HG03139 (cell line): ENCODE data around the gene GRAP2.
"Not testable (repeated sequence)": the region's sequence is repeated elsewhere in the genome, so short reads cannot be mapped to it uniquely, and the experiment has no call there.

Source experiments
- ATAC-seq: cut with Tn5 transposase; IDR thresholded peaks from one replicate; pipeline ENCODE4 v1.9.1; 2021; ENCODE audit not compliant: unreplicated experiment

GRAP2 gene

DNA sequence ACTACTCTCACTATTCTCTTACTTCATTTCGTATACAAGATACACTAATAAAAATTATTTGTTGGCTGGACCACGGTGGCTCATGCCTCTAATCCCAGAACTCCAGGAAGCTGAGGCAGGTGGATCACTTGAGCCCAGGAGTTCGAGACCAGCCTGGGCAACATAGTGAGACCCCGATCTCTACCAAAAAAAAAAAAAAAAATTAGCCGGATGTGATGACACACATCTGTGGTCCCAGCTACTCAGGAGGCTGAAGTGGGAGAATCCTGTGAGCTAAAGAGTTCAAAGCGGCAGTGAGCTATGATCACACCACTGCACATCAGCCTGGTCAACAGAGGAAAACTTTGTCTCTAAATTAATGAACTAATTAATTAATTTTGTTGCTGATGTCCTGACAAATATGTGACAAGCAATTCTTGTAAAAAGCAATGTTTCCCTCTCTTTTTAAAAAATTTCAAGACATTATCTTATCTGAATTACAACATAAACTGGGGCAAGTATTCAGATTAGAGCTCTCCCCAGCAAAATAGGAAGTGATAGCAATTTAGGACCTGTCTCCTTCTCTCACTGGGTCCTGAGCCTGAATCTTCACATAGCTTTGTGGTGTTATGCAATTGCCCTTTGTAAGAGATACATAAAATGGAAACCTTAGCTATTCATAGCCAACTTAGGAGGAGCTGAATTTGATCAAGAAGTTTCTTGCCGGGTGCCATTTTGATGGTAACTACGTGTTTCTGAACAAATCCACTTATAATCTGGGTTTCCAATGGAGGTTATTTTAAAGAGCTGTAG lies 41.8 kb downstream of the GRAP2 start:
- no peak for ATAC-seq

- no peak for ATAC-seq
Observed at GRCh38 chr22:39943337-39943736, 42.5 kb downstream of the GRAP2 start.

DNA sequence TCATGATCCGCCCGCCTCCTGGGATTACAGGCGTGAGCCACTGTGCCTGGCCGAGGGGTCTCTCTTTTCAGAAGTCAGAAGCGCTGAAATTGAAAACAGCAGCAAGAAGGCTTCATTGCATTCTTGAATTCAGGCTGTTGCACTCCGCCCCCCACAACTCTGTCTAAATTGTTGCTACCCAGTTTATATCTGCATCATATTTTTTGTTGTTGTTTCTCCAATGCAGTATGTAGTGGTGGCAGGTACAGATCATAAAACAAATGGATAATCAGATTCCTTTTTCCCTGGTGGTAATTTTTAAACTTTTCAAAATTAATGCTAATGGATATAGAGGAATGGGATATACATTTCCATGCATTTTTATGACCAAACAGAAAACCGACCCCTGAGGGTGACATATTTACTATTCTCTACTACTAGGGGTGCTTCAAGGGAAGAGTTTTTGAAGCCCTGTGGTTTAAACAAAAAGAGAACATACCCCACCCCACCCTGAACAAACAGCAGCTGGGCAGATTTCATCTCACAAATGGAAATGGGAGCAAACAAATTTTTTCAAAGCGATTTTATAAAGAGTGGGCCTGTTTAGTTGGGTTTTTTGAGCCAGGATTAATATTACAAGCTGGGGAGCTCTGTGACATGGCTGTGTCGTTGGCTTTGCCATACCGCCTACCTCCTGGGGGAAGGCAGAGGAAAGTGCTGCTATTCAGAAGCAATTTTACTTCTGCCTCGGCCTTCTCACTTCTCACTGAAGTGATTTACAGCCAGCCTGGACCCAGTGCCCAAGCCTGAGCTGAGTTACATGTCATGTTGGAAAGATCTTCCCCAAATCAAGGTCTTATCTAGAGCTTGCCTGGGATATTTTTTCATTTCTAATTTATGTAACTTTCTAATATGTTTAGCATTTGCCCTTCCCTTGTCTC lies 43.3 kb downstream of the GRAP2 start:
- ATAC-seq: no peak

DNA sequence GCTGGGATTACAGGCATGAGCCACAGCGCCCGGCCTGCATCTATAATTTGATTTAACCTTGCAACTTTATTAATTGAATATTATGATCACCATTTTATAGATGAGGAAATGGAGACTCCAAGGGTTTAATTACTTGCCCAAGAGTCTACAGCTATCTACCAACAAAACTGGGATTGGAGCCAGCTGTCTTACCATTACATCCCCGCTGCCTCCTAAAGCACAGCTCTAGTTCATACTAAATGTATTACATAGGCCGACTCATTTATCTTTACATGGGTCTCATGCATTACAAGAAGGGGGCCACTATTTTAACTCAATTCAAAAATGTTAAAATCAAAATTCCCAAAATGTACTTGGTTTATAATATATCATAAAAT lies 45.2 kb downstream of the GRAP2 start:
- no peak for ATAC-seq

DNA sequence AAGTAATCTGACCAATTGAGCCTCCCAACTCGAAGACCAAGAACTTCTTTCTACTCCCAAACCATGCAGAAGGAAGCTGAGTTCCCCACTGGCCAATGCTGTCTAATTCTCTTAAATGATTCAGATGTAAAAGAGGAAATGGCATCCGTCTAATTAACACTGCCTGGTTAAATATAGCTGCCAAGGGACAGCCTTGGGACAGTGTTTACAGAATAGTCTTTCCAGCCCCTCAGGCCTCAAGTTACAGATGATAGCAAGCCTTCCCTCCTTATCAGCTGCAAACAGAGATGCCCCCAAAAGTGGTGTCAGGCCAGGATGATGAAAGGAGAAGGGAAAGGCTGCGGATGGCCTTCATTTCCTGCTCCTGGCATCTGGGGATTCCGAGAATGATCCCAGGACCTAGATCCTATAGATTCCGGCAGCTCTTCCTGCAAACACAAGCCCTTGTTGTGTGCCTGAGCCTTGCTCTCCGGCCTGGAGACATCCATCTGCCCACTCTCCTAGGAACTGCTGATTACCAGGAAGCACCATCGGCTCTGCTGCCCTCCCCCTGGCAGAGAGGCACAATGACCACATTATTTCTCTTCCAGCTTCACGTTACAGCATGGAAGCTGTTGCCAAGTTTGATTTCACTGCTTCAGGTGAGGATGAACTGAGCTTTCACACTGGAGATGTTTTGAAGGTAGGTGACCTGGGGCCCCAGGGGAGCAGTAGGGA lies 45.8 kb downstream of the GRAP2 start:
- no peak for ATAC-seq

- ATAC-seq: no peak
Observed at GRCh38 chr22:39947220-39948216, 46.6 kb downstream of the GRAP2 start.

DNA sequence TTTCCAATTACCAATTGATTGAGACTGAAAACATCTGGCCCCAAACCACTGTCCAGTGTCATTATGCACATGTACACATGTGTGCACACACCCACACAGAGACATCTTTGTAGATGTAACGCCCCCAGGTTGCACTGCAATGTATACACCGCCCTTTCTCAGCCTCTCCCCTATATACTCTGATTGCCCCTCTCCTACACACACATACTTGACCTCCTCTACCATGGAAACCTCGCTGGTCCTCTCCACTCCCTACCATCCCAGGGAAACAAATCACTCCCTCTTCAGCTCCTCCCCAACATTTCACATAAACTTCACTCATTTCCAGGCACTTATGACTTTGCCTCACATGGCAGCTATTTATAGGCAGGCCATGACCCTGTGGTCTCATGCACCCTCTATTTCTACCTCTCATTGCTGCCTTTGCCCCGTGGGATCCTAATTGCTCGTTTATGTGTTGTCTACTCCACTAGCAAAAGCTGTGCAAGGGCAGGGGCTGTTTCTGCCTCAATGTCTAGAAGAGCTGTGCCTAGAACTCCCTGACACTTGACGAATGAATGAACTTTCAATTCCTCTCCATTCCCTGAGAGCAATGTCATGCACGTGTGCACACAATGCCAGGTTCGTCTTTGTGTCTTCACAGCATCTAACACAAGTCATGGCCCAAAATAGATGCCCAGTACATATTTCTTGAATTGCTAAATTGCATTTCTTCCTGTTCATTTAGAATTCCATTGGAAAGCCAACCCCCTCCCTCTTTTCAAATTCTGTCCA lies 49.3 kb downstream of the GRAP2 start:
- no peak for ATAC-seq

GRCh38 chr22:39951603-39952293 lies 50.9 kb downstream of the GRAP2 start:
- ATAC-seq: not testable (repeated sequence)

DNA sequence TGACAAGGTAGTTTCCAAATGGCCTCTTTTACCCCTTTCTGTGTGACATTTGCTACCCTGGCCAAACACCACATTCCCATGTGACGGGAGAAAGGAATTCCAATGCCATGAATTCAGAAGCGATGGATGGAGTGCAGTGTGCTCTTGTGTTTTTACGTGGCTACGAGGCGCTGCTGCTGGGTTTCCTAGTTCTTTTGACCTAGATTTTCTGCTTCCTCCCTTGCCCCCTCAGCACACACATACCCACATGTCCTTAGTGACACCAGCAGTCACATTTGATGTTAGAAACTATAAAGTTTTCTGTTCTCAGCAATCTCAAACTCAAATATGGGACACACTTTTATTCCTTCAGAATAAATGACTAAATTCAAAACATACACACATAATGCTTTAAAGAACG lies 51.5 kb downstream of the GRAP2 start:
- ATAC-seq: no peak

- no peak for ATAC-seq
Observed at GRCh38 chr22:39953101-39953500, 52.2 kb downstream of the GRAP2 start.

GRCh38 chr22:39954584-39955055 lies 53.7 kb downstream of the GRAP2 start:
- no peak for ATAC-seq

DNA sequence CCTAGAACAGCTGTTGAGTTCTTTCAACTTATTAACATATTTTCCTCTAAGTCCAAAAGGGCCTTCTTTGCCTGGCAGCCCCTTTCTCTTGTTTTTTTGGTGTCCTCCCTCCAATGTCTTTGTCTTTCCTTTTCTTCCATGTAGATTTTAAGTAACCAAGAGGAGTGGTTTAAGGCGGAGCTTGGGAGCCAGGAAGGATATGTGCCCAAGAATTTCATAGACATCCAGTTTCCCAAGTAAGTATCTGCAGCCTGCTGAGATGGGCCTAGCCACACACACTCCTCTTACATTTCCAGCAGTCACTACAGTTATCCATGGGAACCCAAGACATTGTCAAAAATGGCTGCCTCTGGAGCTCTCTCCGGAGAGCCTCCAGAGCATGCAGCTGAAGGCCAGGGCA lies 54.8 kb downstream of the GRAP2 start:
- no peak for ATAC-seq

GRCh38 chr22:39956932-39957664 lies 56.2 kb downstream of the GRAP2 start:
- no peak for ATAC-seq

- ATAC-seq: no peak
Observed at GRCh38 chr22:39958009-39958711, 57.3 kb downstream of the GRAP2 start.

DNA sequence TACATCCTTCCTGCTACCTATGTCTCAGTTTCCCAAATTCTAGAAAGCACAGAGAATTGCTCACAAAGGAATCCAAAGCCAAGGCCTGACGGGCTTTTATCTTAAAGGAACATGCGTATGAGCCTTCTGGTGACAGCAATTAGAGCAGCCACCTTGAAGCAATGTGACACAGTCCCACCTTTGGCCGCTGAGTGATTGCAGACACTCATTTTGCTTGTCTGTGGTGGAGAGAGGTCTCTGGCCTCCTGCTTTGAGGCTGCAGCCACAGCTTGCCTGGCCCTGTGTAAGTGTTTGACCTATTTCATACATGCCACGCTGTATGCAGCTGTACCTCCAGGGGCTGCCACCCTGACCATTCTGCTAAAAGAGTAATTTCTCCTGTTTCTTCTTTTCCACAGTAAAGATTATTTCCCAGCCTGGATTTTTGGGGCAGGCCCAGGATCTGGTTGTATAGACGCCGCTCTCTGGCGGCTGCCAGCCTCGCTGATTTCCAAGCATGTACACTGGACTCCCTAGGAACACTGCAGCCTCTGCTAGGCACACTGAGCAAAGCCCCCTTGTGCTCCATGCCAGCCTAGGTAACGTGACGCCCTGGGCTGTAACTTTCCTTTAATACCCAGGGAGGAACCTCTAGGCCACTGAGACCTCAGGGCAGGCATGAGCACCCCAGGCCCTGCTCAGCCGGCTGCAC lies 58.2 kb downstream of the GRAP2 start:
- ATAC-seq: no peak

DNA sequence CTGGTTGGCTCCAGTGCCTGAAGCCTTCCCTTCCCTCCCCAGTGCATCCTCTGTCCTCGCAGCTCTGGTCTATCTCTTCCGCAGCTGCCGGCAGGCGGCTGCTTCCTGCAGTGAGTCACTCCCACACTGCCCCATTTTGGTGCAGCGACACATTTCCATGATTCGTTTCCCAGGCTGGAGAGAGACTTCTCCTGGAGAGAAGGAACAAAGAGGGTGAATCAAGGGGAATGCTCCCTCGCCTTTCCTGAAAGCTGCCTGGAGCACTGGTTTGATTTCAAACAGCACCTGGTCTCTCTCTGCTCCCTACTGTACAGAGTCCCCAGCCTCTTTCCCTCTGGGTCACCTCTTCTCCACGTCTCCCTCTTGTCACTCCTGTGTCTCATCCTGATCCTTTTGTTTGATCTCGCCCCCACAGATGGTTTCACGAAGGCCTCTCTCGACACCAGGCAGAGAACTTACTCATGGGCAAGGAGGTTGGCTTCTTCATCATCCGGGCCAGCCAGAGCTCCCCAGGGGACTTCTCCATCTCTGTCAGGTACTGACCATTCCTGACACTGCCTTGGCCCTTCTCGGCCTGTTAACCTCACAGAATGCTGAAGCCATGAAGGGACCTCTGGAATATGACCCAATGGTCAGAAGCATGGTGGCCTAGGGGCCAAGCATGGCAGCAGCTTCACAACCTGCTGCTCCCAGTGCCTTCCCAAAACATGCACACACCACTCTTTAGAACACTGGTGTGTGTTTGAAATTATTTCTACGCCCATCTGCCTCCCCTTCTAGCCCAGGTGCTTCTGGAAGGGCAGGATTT lies 59.0 kb downstream of the GRAP2 start, which contains the start of gene TMA7B:
Gene TMA7B (plus strand): TSS at position 758 of the 808 bp plus-strand sequence. CDS start 3,978 bp downstream, outside the sequence.
- no peak for ATAC-seq
